ENCODE results near the gene OPN3.
"Not testable (repeated sequence)": the region's sequence is repeated elsewhere in the genome, so short reads cannot be mapped to it uniquely, and the experiment has no call there.

OPN3 gene

GRCh38 chr1:241640149-241640866 is at the start of gene OPN3, which contains the start of gene CHML:
Gene OPN3 (minus strand): TSS chr1:241640369. CDS start chr1:241640254, 115 bp downstream.
Gene CHML (minus strand): TSS chr1:241640369. CDS start chr1:241635766, 4,603 bp downstream.
- DNase-seq (ENCODE audit: low spot score), result peak; percentile 95

GRCh38 chr1:241688940-241689368 is 48.8 kb upstream of the OPN3 start:
- no peak for DNase-seq (ENCODE audit: low spot score)

- DNase-seq (ENCODE audit: low spot score), result no peak
Measured at GRCh38 chr1:241684108-241684507, 43.9 kb upstream of the OPN3 start.

- no peak for DNase-seq (ENCODE audit: low spot score)
Measured at GRCh38 chr1:241682921-241683320, 42.8 kb upstream of the OPN3 start.

GRCh38 chr1:241681861-241682448 is 41.8 kb upstream of the OPN3 start:
- not testable (repeated sequence) for DNase-seq (ENCODE audit: low spot score)

GRCh38 chr1:241679961-241680360 is 39.8 kb upstream of the OPN3 start:
- DNase-seq (ENCODE audit: low spot score), result no peak

- no peak for DNase-seq (ENCODE audit: low spot score)
Measured at GRCh38 chr1:241679404-241679803, 39.2 kb upstream of the OPN3 start.

- DNase-seq (ENCODE audit: low spot score), result no peak
Measured at GRCh38 chr1:241678536-241678935, 38.4 kb upstream of the OPN3 start.

- DNase-seq (ENCODE audit: low spot score), result no peak
Measured at GRCh38 chr1:241677201-241677600, 37.0 kb upstream of the OPN3 start.

- DNase-seq (ENCODE audit: low spot score), result no peak
Measured at GRCh38 chr1:241675983-241676382, 35.8 kb upstream of the OPN3 start.

GRCh38 chr1:241674805-241675384 is 34.7 kb upstream of the OPN3 start:
- no peak for DNase-seq (ENCODE audit: low spot score)

GRCh38 chr1:241672301-241672700 is 32.1 kb upstream of the OPN3 start:
- DNase-seq (ENCODE audit: low spot score), result no peak

- DNase-seq (ENCODE audit: low spot score), result no peak
Measured at GRCh38 chr1:241666419-241666818, 26.2 kb upstream of the OPN3 start.

- no peak for DNase-seq (ENCODE audit: low spot score)
Measured at GRCh38 chr1:241660424-241660972, 20.3 kb upstream of the OPN3 start.

- DNase-seq (ENCODE audit: low spot score), result not testable (repeated sequence)
Measured at GRCh38 chr1:241659016-241659415, 18.8 kb upstream of the OPN3 start.

- DNase-seq (ENCODE audit: low spot score), result no peak
Measured at GRCh38 chr1:241658081-241658793, 18.1 kb upstream of the OPN3 start.

- DNase-seq (ENCODE audit: low spot score), result no peak
Measured at GRCh38 chr1:241654641-241655040, 14.5 kb upstream of the OPN3 start.

GRCh38 chr1:241654019-241654418 is 13.8 kb upstream of the OPN3 start:
- DNase-seq (ENCODE audit: low spot score), result no peak

- no peak for DNase-seq (ENCODE audit: low spot score)
Measured at GRCh38 chr1:241652012-241652411, 11.8 kb upstream of the OPN3 start, which contains the start of gene WDR64. Gene WDR64 (plus strand): TSS chr1:241652281. CDS start chr1:241652485, 204 bp downstream.

GRCh38 chr1:241648159-241648558 is 8.0 kb upstream of the OPN3 start:
- DNase-seq (ENCODE audit: low spot score), result no peak

GRCh38 chr1:241647658-241648057 is 7.5 kb upstream of the OPN3 start:
- no peak for DNase-seq (ENCODE audit: low spot score)

- no peak for DNase-seq (ENCODE audit: low spot score)
Measured at GRCh38 chr1:241646201-241646600, 6.0 kb upstream of the OPN3 start.

Measured in ecto neural progenitor cell (in vitro differentiated cells).